ENCODE measurements around the gene SGTB. TPM values are rescaled to one million over a fixed set of nuclear protein-coding genes. Genes with fewer than 3 reads are reported as not detected.

Gene SGTB
- total and polyA plus RNA-seq, 2 donors from 2014 or later: 1.6 to 8.8 TPM

DNA sequence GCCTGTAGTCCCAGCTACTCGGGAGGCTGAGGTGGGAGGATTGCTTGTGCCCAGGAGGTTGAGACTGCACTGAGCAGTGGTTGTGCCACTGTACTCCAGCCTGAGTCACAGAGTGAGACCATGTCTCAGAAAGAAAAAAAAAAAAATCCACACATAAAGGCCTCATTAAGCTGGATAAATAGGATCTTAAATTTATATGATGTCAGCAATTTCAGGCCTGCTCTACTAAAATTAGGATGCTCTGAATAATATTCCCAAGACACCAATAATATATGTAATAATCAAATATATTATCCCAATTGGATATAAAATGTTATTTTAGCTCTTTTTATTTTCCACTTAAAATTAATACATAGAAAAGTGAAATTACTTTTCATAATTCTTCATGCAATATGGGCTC lies 43.7 kb upstream of the SGTB start:
- no peak for TF ChIP-seq CTCF (IDR thresholded peaks at IDR 0.05; ENCODE audit: borderline replicate concordance, extremely low read depth, insufficient read depth)
- Histone ChIP-seq H3K27ac (ENCODE audit: low read depth in 2 of 2, low read length in 2 of 2) (no peak overlapping the region), H3K36me3 (ENCODE audit: control insufficient read depth in 2 of 3, insufficient read depth in 3 of 3, low read length in 3 of 3) (no peaks in the 10 kb centered on the region), H3K9me3 (ENCODE audit: control insufficient read depth in 2 of 3, insufficient read depth in 1 of 3, low read length in 3 of 3) (no peaks in the 10 kb centered on the region), H3K27me3 (ENCODE audit: control insufficient read depth, insufficient read depth, low read length) (no peaks in the 10 kb centered on the region), H3K4me3 (ENCODE audit: low read length in 3 of 3) (no peak overlapping the region), H3K9ac (ENCODE audit: low read length in 3 of 3) (no peak overlapping the region), H3K4me1 (ENCODE audit: control insufficient read depth in 2 of 3, insufficient read depth in 2 of 3, low read depth in 1 of 3, low read length in 3 of 3) (no peaks in the 10 kb centered on the region)
- intact Hi-C loops (cut with DNase I): no loop called here
- DNase-seq: no peak
- FAIRE-seq: no peak

GRCh38 chr5:65762234-65762633 lies 40.3 kb upstream of the SGTB start:
- DNase-seq (no peak), FAIRE-seq (no peak)
- no peak for TF ChIP-seq CTCF (IDR thresholded peaks at IDR 0.05; ENCODE audit: borderline replicate concordance, extremely low read depth, insufficient read depth)
- H3K4me3 ChIP-seq (ENCODE audit: low read length in 3 of 3): no peak overlapping the region
- H3K27me3 ChIP-seq (ENCODE audit: control insufficient read depth, insufficient read depth, low read length): no peaks in the 10 kb centered on the region
- no peak overlapping the region for H3K9ac ChIP-seq (ENCODE audit: low read length in 3 of 3)
- H3K9me3 ChIP-seq (ENCODE audit: control insufficient read depth in 2 of 3, insufficient read depth in 1 of 3, low read length in 3 of 3): no peaks in the 10 kb centered on the region
- no peaks in the 10 kb centered on the region for H3K4me1 ChIP-seq (ENCODE audit: control insufficient read depth in 2 of 3, insufficient read depth in 2 of 3, low read depth in 1 of 3, low read length in 3 of 3)
- no peak overlapping the region for H3K27ac ChIP-seq (ENCODE audit: low read depth in 2 of 2, low read length in 2 of 2)
- intact Hi-C loops (cut with DNase I): no loop called here
- H3K36me3 ChIP-seq (ENCODE audit: control insufficient read depth in 2 of 3, insufficient read depth in 3 of 3, low read length in 3 of 3): peaks cover 0 to 2% (median 0%) of the 10 kb centered on the region in 3 donors

- Histone ChIP-seq H3K9me3 (ENCODE audit: control insufficient read depth in 2 of 3, insufficient read depth in 1 of 3, low read length in 3 of 3) (no peaks in the 10 kb centered on the region), H3K9ac (ENCODE audit: low read length in 3 of 3) (no peak overlapping the region), H3K4me1 (ENCODE audit: control insufficient read depth in 2 of 3, insufficient read depth in 2 of 3, low read depth in 1 of 3, low read length in 3 of 3) (no peaks in the 10 kb centered on the region), H3K4me3 (ENCODE audit: low read length in 3 of 3) (no peak overlapping the region), H3K27me3 (ENCODE audit: control insufficient read depth, insufficient read depth, low read length) (no peaks in the 10 kb centered on the region), H3K27ac (ENCODE audit: low read depth in 2 of 2, low read length in 2 of 2) (no peak overlapping the region), H3K36me3 (ENCODE audit: control insufficient read depth in 2 of 3, insufficient read depth in 3 of 3, low read length in 3 of 3) (peaks cover 0 to 2% (median 0%) of the 10 kb centered on the region in 3 donors)
- DNase-seq (peak in 2 of 5 donors; percentile 7 to 20), FAIRE-seq (no peak)
- TF ChIP-seq CTCF (IDR thresholded peaks at IDR 0.05; ENCODE audit: borderline replicate concordance, extremely low read depth, insufficient read depth): peak; percentile 35
- intact Hi-C loops (cut with DNase I): no loop called here
Observed at GRCh38 chr5:65760504-65761275, 38.8 kb upstream of the SGTB start.

Data from kidney (tissue), 14 donors.